Uterus (tissue), 4 donors: ENCODE data around the gene ANOS1. TPM values are rescaled to one million over a fixed set of nuclear protein-coding genes. Genes with fewer than 3 reads are reported as not detected.

Experiments used
- DNase-seq, 2 donors: peaks; one replicate each; pipeline ENCODE4 v3.0.0-alpha.2; 2019 to 2020
- H3K27ac ChIP-seq, 2 donors: fragments of 200-600 bp; sonication (generic); 1 replicate in 1 of 2; 2 replicates in 1 of 2; pipeline ENCODE4 v1.5.1; 2016 to 2018
- H3K27me3 ChIP-seq, 2 donors: fragments of 200-600 bp; sonication (generic); one replicate each; pipeline ENCODE4 v1.5.1; 2018 to 2019; ENCODE audit warnings: control low read depth in 1 of 2
- H3K36me3 ChIP-seq, 2 donors: fragments of 200-600 bp; sonication (generic); one replicate each; pipeline ENCODE4 v1.5.1; 2019; ENCODE audit warnings: control low read depth in 1 of 2
- H3K4me1 ChIP-seq, 2 donors: fragments of 200-600 bp; sonication (generic); one replicate each; pipeline ENCODE4 v1.5.1; 2018 to 2019; ENCODE audit warnings: control low read depth in 1 of 2
- H3K4me3 ChIP-seq, 2 donors: fragments of 200-600 bp; sonication (generic); 1 replicate in 1 of 2; 2 replicates in 1 of 2; pipeline ENCODE4 v1.5.1; 2018 to 2019; ENCODE audit warnings: mild to moderate bottlenecking in 1 of 2
- H3K9me3 ChIP-seq, 2 donors: fragments of 200-600 bp; sonication (generic); one replicate each; pipeline ENCODE4 v1.5.1; 2019; ENCODE audit warnings: control low read depth in 1 of 2
- POLR2A ChIP-seq, 2 donors: fragments of 450-650 bp; IDR thresholded peaks; one replicate each; pipeline ENCODE4 v1.6.1; 2016; ENCODE audit warnings: antibody characterized with exemption in 2 of 2, mild to moderate bottlenecking in 1 of 2, moderate library complexity in 1 of 2
- intact Hi-C: fragments of 100-400 bp; cut with DNase I; formaldehyde crosslinking; loops from one replicate; pipeline ENCODE4 v1.15.1; 2023; ENCODE audit warnings: low total_unique reads
- total RNA-seq, 4 donors: library from RNA; depleted of rRNA in 3 of 4; stranded (reverse); fragments of >200 nt in 3 of 4; gene quantifications; one replicate each; pipeline versions ENCODE4 v1.1.0 to v1.2.4, GENCODE V29; 2014 to 2023
- TF ChIP-seq, protein P1 (sequence below), 4 experiments: fragments of 200-600 bp in 2 of 4; fragments of 450-650 bp in 2 of 4; sonication (generic) in 2 of 4; IDR thresholded peaks; one replicate each; pipeline ENCODE4 v1.5.1; 2016 to 2019; ENCODE audit warnings: antibody characterized with exemption in 4 of 4, mild to moderate bottlenecking in 2 of 4, moderate library complexity in 1 of 4
- donor health status: DM: yes; HTN: yes; CAD: no.

The ANOS1 gene
- total RNA-seq, 4 donors from 2014 or later = 0.26 to 10.6 (median 1.2) TPM

DNA sequence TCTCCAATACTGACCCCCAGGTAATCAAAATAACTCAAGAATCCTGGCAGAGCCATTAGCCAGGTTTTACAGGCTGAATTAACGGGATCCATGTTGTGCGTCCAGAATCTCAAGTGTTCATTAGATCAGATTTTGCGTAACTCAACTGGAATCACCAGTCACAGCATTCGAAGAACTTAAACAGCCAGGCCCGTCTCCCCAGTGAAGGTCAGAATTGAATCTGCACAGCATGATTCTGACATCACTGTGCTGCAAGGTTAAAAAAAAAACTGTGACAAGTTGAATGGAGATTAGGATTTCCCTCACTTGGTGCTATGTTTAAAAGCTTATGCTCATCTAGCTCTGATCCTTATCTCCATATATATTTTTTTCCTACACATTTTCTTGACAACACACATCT lies 96.1 kb downstream of the ANOS1 start:
- no peak overlapping the region for H3K27ac ChIP-seq
- no peaks in the 10 kb centered on the region for H3K9me3 ChIP-seq
- no peak for DNase-seq
- TF ChIP-seq POLR2A (IDR thresholded peaks at IDR 0.05) = no peak
- TF ChIP-seq, protein P1, sequence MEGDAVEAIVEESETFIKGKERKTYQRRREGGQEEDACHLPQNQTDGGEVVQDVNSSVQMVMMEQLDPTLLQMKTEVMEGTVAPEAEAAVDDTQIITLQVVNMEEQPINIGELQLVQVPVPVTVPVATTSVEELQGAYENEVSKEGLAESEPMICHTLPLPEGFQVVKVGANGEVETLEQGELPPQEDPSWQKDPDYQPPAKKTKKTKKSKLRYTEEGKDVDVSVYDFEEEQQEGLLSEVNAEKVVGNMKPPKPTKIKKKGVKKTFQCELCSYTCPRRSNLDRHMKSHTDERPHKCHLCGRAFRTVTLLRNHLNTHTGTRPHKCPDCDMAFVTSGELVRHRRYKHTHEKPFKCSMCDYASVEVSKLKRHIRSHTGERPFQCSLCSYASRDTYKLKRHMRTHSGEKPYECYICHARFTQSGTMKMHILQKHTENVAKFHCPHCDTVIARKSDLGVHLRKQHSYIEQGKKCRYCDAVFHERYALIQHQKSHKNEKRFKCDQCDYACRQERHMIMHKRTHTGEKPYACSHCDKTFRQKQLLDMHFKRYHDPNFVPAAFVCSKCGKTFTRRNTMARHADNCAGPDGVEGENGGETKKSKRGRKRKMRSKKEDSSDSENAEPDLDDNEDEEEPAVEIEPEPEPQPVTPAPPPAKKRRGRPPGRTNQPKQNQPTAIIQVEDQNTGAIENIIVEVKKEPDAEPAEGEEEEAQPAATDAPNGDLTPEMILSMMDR (IDR thresholded peaks at IDR 0.05) = no peak
- H3K4me3 ChIP-seq = no peak overlapping the region
- no peaks in the 10 kb centered on the region for H3K4me1 ChIP-seq
- no peaks in the 10 kb centered on the region for H3K36me3 ChIP-seq
- intact Hi-C loops = no loop called here
- H3K27me3 ChIP-seq = no peaks in the 10 kb centered on the region

DNA sequence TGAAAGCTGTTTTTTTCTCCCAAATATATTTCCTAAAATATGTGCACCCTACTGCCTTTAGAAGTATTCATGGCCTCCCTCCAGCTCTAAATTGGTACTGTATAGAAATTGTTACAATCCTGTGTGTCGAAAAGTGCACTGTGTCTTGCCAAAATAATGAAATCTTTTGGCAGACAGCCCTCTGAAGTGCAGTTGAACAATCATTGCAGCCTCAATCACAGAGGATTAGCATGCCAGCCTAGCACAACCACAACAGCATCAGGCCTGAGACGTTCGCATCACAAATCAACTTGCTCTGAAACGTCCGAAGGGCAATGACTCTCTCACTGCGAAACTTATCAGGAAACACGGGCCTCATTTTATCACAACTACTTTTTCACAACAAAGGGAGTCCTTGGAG lies 99.0 kb downstream of the ANOS1 start:
- Histone ChIP-seq H3K27ac (no peak overlapping the region), H3K27me3 (no peaks in the 10 kb centered on the region), H3K4me3 (no peak overlapping the region), H3K9me3 (no peaks in the 10 kb centered on the region), H3K36me3 (no peaks in the 10 kb centered on the region), H3K4me1 (no peaks in the 10 kb centered on the region)
- no peak for TF ChIP-seq POLR2A (IDR thresholded peaks at IDR 0.05)
- TF ChIP-seq, protein P1 (IDR thresholded peaks at IDR 0.05) = no peak
- DNase-seq = no peak
- intact Hi-C loops = no loop called here

DNA sequence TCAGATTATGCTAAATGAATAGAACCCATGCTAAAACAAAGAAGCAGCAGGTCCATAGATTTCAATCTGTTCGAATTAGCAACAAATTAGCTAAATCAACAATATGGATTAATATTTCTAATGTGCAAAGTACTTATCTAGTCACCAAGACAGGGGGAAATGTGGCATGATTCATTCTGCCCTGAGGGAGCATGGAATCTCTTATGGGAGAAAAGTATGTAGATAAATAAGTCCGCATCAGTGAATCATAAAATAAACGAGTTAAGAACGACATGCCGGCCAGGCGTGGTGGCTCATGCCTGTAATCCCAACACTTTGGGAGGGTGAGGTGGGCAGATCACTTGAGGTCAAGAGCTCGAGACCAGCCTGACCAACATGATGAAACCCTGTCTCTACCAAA lies 102.1 kb downstream of the ANOS1 start:
- no peak overlapping the region for H3K27ac ChIP-seq
- H3K9me3 ChIP-seq = no peaks in the 10 kb centered on the region
- no peaks in the 10 kb centered on the region for H3K4me1 ChIP-seq
- intact Hi-C loops = no loop called here
- H3K27me3 ChIP-seq = no peaks in the 10 kb centered on the region
- no peak for DNase-seq
- no peaks in the 10 kb centered on the region for H3K36me3 ChIP-seq
- TF ChIP-seq POLR2A (IDR thresholded peaks at IDR 0.05) = no peak
- TF ChIP-seq, protein P1 (IDR thresholded peaks at IDR 0.05) = no peak
- H3K4me3 ChIP-seq = no peak overlapping the region

DNA sequence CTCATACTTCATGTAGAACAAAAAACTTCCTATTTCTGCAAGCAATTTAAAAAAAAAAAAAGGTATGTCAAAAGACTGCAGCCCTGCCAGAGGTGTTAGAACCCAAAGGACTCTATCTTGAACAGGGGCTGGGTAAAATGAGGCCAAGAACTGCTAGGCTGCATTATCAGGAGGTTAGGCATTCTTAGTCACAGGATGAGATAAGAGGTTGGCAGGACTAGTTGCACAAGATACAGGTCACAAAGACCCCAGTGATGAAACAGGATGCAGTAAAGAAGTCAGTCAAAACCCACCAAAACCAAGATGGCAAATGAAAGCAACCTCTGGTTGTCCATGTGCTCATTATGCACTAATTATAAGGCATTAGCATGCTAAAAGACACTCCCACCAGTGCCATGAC lies 104.1 kb downstream of the ANOS1 start:
- no peak overlapping the region for H3K4me3 ChIP-seq
- DNase-seq = no peak
- no peak overlapping the region for H3K27ac ChIP-seq
- H3K36me3 ChIP-seq = no peaks in the 10 kb centered on the region
- no peaks in the 10 kb centered on the region for H3K4me1 ChIP-seq
- no peak for TF ChIP-seq POLR2A (IDR thresholded peaks at IDR 0.05)
- TF ChIP-seq, protein P1 (IDR thresholded peaks at IDR 0.05) = no peak
- intact Hi-C loops = no loop called here
- H3K9me3 ChIP-seq = no peaks in the 10 kb centered on the region
- H3K27me3 ChIP-seq = no peaks in the 10 kb centered on the region

DNA sequence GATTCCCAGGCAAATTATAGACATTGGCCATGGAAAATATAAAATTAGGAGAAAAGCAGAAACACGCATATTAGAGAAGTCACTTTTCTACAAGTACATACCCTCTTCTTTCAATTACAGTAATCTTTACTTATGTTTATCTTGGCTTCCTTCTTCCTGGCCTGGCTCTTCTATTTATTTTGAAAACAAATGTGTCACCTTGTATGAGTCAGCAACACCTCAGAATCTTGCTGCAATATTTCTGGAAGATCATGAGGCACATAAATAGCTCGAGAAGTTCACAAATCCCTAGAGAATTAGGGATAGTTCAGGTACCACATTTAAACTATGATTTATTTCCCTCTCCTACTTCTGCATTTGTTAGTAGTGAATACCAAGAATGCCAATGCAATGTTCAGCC lies 124.6 kb downstream of the ANOS1 start:
- Histone ChIP-seq H3K9me3 (no peaks in the 10 kb centered on the region), H3K4me1 (no peaks in the 10 kb centered on the region), H3K27me3 (no peaks in the 10 kb centered on the region), H3K27ac (no peak overlapping the region), H3K4me3 (no peak overlapping the region), H3K36me3 (no peaks in the 10 kb centered on the region)
- DNase-seq = no peak
- TF ChIP-seq, protein P1 (IDR thresholded peaks at IDR 0.05) = no peak
- TF ChIP-seq POLR2A (IDR thresholded peaks at IDR 0.05) = no peak
- intact Hi-C loops = no loop called here
